GM12878 (cell line): ENCODE data around the gene SYNPR. TPM values are rescaled to one million over a fixed set of nuclear protein-coding genes. Genes with fewer than 3 reads are reported as not detected.

Experiments
- ATAC-seq: fragments of 200-7000 bp; cut with Tn5 transposase; 3 replicates; pipeline ENCODE4 v1.9.1; 2020; ENCODE audit warnings: mild to moderate bottlenecking, moderate library complexity
- BruUV-seq: library from RNA; stranded (reverse); fragments of 400-500 nt; replicated peaks from 2 replicates; lab custom pipeline; 2021; lab: Mats Ljungman, UMichigan
- CTCF ChIA-PET: fragments of 300-600 bp; sonication (Branson Sonifier 250); formaldehyde crosslinking; extraction: SDS; loops from one replicate; lab custom pipeline; 2021; ENCODE audit warnings: inconsistent platforms; lab: Yijun Ruan, JAX
- POLR2A ChIA-PET: fragments of 350-600 bp; formaldehyde crosslinking; extraction: SDS; loops from one replicate; lab custom pipeline; 2021; ENCODE audit warnings: inconsistent platforms; lab: Charles Lee
- RAD21 ChIA-PET: fragments of 300-600 bp; sonication (Branson Sonifier 250); formaldehyde crosslinking; loops from one replicate; lab custom pipeline; 2023; ENCODE audit warnings: antibody characterized with exemption; ENCODE audit not compliant: unreplicated experiment; lab: Charles Lee
- SMC1A ChIA-PET: fragments of 300-600 bp; sonication (Branson Sonifier 250); formaldehyde crosslinking; loops from one replicate; lab custom pipeline; 2023; ENCODE audit not compliant: unreplicated experiment, uncharacterized antibody; lab: Charles Lee
- DNase-seq: peaks from one replicate; pipeline ENCODE4 v3.0.0-alpha.2; 2011; ENCODE audit warnings: low read depth, low spot score
- FAIRE-seq: peaks from 3 replicates; lab custom pipeline; 2011; peaks lifted over from hg19 to GRCh38; lab: Jason Lieb, UNC
- H2AFZ ChIP-seq: 2 replicates; pipeline ENCODE4 v1.6.0; 2011; ENCODE audit warnings: low read depth, low read length, control low read depth; ENCODE audit not compliant: control insufficient read depth
- H3K27ac ChIP-seq: 2 replicates; pipeline ENCODE4 v1.5.1; 2011; ENCODE audit warnings: control low read depth; ENCODE audit not compliant: control insufficient read depth, insufficient read depth
- H3K27me3 ChIP-seq, 2 experiments: replicated peaks in 1 of 2; 2 replicates each; pipeline versions ENCODE4 v1.6.0 to v1.6.1; 2011; ENCODE audit warnings: low read length in 1 of 2; ENCODE audit not compliant: control insufficient read depth in 2 of 2, insufficient read depth in 2 of 2
- H3K36me3 ChIP-seq, 2 experiments: 2 replicates each; pipeline ENCODE4 v1.5.1; 2011; ENCODE audit warnings: low read length in 1 of 2; ENCODE audit not compliant: control insufficient read depth in 2 of 2, insufficient read depth in 2 of 2
- H3K4me1 ChIP-seq: 2 replicates; pipeline ENCODE4 v1.6.1; 2011; ENCODE audit warnings: mild to moderate bottlenecking, low read length, moderate library complexity, mixed read lengths; ENCODE audit not compliant: control insufficient read depth, insufficient read depth
- H3K4me2 ChIP-seq: 2 replicates; pipeline ENCODE4 v1.6.0; 2011; ENCODE audit warnings: control low read depth; ENCODE audit not compliant: control insufficient read depth, insufficient read depth
- H3K4me3 ChIP-seq: fragments of 200-600 bp; sonication (generic); 2 replicates; pipeline ENCODE4 v1.5.1; 2016
- H3K79me2 ChIP-seq: 2 replicates; pipeline ENCODE4 v1.6.0; 2011; ENCODE audit warnings: low read length; ENCODE audit not compliant: control insufficient read depth, insufficient read depth
- H3K9ac ChIP-seq: 2 replicates; pipeline ENCODE4 v1.8.0; 2011; ENCODE audit warnings: low read length, control low read depth, mixed read lengths; ENCODE audit not compliant: control insufficient read depth, insufficient read depth
- H3K9me3 ChIP-seq: replicated peaks from 3 replicates; pipeline ENCODE4 v1.5.1; 2011; ENCODE audit warnings: mild to moderate bottlenecking, low read length; ENCODE audit not compliant: control insufficient read depth, insufficient read depth
- H4K20me1 ChIP-seq: 2 replicates; pipeline ENCODE4 v1.6.0; 2011; ENCODE audit not compliant: control insufficient read depth, insufficient read depth
- ESRRA ChIP-seq: IDR thresholded peaks from 2 replicates; pipeline ENCODE4 v1.6.1; 2012; ENCODE audit warnings: mild to moderate bottlenecking, low read length, improper control_type of control experiment
- MYB ChIP-seq: fragments of 150-350 bp; IDR thresholded peaks from 2 replicates; pipeline ENCODE4 v1.6.1; 2014; ENCODE audit warnings: mild to moderate bottlenecking, low read depth, low read length, borderline replicate concordance
- SUPT20H ChIP-seq: IDR thresholded peaks from 2 replicates; pipeline ENCODE4 v1.6.1; 2011; ENCODE audit warnings: low read depth, mild to moderate bottlenecking, low read length, moderate library complexity, borderline replicate concordance; ENCODE audit not compliant: control insufficient read depth
- TCF7 ChIP-seq: IDR thresholded peaks from 2 replicates; pipeline ENCODE4 v1.6.1; 2014; ENCODE audit warnings: antibody characterized with exemption, borderline replicate concordance
- ZNF622 ChIP-seq: fragments of 450-650 bp; IDR thresholded peaks from 2 replicates; pipeline ENCODE4 v1.6.1; 2017; ENCODE audit warnings: mild to moderate bottlenecking, inconsistent platforms
- ZSCAN29 ChIP-seq: fragments of 450-650 bp; IDR thresholded peaks from 2 replicates; pipeline ENCODE4 v1.6.1; 2017; ENCODE audit warnings: mild to moderate bottlenecking, moderate library complexity
- ZZZ3 ChIP-seq: IDR thresholded peaks from 2 replicates; pipeline ENCODE4 v1.6.1; 2011; ENCODE audit warnings: low read depth; ENCODE audit not compliant: control insufficient read depth, insufficient read length
- WGBS: methylation state at CpG from one replicate; pipeline ENCODE4 v1.1.6; 2016; ENCODE audit warnings: low lambda C conversion rate; ENCODE audit not compliant: insufficient replicate concordance, insufficient coverage; ENCODE audit errors: missing lambda C conversion rate; 5-methylcytosine and 5-hydroxymethylcytosine counted together
- in situ Hi-C: fragments of 300-500 bp; cut with MboI; formaldehyde crosslinking; loops from 9 replicates; pipeline ENCODE4 v1.14.3; 2018; ENCODE audit warnings: mixed read lengths
- intact Hi-C: fragments of 100-400 bp; cut with micrococcal nuclease; formaldehyde crosslinking; loops from one replicate; pipeline ENCODE4 v1.14.2; 2022; ENCODE audit not compliant: unreplicated experiment
- polyA plus RNA-seq, 11 experiments: library from polyadenylated mRNA; depleted of rRNA in 4 of 11; unstranded in 6 of 11; stranded (reverse) in 5 of 11; fragments of >200 nt; fragmentation: Nextera tagmentation in 4 of 11; fragmentation: Illumina TruSeq in 1 of 11; extraction: Ambion mirVana in 4 of 11; extraction: Trizol in 1 of 11; gene quantifications; 1 replicate in 1 of 11; 2 replicates in 10 of 11; pipeline versions ENCODE4 v1.2.1 to v1.2.3, GENCODE V29; 2011 to 2016; ENCODE audit warnings: inconsistent platforms in 2 of 11, missing spikeins in 2 of 11, low read depth in 1 of 11
- total RNA-seq, 4 experiments: library from RNA; depleted of rRNA in 3 of 4; stranded (reverse); fragments of >200 nt in 3 of 4; fragmentation: Illumina TruSeq in 1 of 4; extraction: Trizol in 1 of 4; gene quantifications; 2 replicates each; pipeline versions ENCODE4 v1.2.1 to v1.2.3, GENCODE V29; 2013 to 2021
- TF ChIP-seq, protein P1 (sequence below): fragments of 150-350 bp; IDR thresholded peaks from 2 replicates; pipeline ENCODE4 v1.6.1; 2016; ENCODE audit warnings: low read depth, low read length

Gene SYNPR
- total and polyA plus RNA-seq, 10 of the 15 experiments (the other 5 are each of a cell fraction or from before 2014, with no cell fraction given): not detected

DNA sequence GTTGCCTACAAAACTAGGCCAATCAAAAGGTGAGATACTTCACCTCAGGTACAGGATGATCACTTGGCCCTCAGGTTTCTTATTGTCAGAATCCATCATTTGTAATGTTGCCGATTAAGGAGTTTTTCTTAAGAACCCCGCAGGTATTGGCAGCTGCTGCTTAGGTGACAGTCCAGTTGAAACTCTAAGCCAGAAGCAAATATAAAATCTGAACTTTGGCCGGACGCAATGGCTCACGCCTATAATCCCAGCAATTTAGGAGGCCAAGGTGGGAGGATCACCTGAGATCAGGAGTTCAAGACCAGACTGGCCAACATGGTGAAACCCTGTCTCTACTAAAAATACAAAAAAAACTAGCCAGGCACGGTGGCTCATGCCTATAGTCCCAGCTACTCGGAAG is 331.3 kb downstream of the SYNPR start:
- no TSS peak for BruUV-seq
- DNase-seq (no peak), ATAC-seq (no peak), FAIRE-seq (no peak)
- Histone ChIP-seq H3K9me3 (no peaks in the 10 kb centered on the region), H3K27ac (no peak overlapping the region), H4K20me1 (no peaks in the 10 kb centered on the region), H3K4me1 (no peaks in the 10 kb centered on the region), H3K4me2 (no peak overlapping the region), H3K36me3 (no peaks in the 10 kb centered on the region), H3K79me2 (no peaks in the 10 kb centered on the region), H2AFZ (no peak overlapping the region), H3K27me3 (no peaks in the 10 kb centered on the region; a peak in 1 of 4 replicates), H3K9ac (no peak overlapping the region), H3K4me3 (no peak overlapping the region)
- ChIA-PET POLR2A (no interaction called here), RAD21 (no interaction called here), CTCF (no interaction called here)
- in situ Hi-C loops (no loop called here), intact Hi-C loops (no loop called here)
- whole genome bisulfite sequencing: 43% methylated on average over 7 of the region's 7 CpGs
- no peak for TF ChIP-seq SUPT20H
- no peak for TF ChIP-seq MYB
- no peak for TF ChIP-seq ZSCAN29
- TF ChIP-seq TCF7: no peak
- TF ChIP-seq, protein P1, sequence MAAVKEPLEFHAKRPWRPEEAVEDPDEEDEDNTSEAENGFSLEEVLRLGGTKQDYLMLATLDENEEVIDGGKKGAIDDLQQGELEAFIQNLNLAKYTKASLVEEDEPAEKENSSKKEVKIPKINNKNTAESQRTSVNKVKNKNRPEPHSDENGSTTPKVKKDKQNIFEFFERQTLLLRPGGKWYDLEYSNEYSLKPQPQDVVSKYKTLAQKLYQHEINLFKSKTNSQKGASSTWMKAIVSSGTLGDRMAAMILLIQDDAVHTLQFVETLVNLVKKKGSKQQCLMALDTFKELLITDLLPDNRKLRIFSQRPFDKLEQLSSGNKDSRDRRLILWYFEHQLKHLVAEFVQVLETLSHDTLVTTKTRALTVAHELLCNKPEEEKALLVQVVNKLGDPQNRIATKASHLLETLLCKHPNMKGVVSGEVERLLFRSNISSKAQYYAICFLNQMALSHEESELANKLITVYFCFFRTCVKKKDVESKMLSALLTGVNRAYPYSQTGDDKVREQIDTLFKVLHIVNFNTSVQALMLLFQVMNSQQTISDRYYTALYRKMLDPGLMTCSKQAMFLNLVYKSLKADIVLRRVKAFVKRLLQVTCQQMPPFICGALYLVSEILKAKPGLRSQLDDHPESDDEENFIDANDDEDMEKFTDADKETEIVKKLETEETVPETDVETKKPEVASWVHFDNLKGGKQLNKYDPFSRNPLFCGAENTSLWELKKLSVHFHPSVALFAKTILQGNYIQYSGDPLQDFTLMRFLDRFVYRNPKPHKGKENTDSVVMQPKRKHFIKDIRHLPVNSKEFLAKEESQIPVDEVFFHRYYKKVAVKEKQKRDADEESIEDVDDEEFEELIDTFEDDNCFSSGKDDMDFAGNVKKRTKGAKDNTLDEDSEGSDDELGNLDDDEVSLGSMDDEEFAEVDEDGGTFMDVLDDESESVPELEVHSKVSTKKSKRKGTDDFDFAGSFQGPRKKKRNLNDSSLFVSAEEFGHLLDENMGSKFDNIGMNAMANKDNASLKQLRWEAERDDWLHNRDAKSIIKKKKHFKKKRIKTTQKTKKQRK: no peak
- no peak for TF ChIP-seq ZNF622
- TF ChIP-seq ESRRA: no peak
- TF ChIP-seq ZZZ3: no peak
- TF ChIP-seq, all 136 proteins: peak for 0
- SMC1A ChIA-PET: no interaction called here
